PC-9 (cell line): ENCODE measurements around the gene WDR11.

Experiments
- EZH2 ChIP-seq: fragments of 200-600 bp; sonication (generic); IDR thresholded peaks from 2 replicates; pipeline ENCODE4 v1.8.0; 2017; ENCODE audit warnings: antibody characterized with exemption, low read depth
- TF ChIP-seq, protein P1 (sequence below): fragments of 200-600 bp; sonication (generic); conservative IDR thresholded peaks from 2 replicates; pipeline ENCODE4 v1.6.1; 2017; ENCODE audit warnings: mixed run types, antibody characterized with exemption, mild to moderate bottlenecking, moderate library complexity

DNA sequence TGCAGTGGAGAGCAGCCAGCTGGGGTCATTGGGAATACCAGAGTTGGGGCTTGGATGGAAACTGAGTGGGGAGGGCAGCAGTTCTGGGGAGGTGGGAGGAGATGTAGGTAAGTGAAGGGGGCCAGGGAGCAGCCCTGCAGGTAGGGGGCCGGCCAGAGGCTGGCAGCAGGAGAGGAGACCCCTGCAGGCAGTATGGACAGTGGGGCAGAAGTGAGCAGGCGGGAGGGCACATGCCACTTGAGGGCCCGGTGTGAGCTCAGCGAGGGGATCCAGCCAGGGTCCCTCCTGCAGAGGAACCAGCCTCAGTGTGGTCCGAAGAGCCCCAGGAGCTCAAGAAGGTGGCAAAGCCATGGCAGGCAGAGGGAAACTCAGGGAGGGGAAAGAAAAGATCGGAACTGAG, 75.4 kb downstream of the WDR11 start:
- TF ChIP-seq, protein P1, sequence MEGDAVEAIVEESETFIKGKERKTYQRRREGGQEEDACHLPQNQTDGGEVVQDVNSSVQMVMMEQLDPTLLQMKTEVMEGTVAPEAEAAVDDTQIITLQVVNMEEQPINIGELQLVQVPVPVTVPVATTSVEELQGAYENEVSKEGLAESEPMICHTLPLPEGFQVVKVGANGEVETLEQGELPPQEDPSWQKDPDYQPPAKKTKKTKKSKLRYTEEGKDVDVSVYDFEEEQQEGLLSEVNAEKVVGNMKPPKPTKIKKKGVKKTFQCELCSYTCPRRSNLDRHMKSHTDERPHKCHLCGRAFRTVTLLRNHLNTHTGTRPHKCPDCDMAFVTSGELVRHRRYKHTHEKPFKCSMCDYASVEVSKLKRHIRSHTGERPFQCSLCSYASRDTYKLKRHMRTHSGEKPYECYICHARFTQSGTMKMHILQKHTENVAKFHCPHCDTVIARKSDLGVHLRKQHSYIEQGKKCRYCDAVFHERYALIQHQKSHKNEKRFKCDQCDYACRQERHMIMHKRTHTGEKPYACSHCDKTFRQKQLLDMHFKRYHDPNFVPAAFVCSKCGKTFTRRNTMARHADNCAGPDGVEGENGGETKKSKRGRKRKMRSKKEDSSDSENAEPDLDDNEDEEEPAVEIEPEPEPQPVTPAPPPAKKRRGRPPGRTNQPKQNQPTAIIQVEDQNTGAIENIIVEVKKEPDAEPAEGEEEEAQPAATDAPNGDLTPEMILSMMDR, result no peak
- TF ChIP-seq EZH2, result no peak
